ENCODE measurements around the gene SSB. TPM values are rescaled to one million over a fixed set of nuclear protein-coding genes. Genes with fewer than 3 reads are reported as not detected.

Gene SSB
- total RNA-seq, 1 experiment from 2014 or later = 108 TPM

DNA sequence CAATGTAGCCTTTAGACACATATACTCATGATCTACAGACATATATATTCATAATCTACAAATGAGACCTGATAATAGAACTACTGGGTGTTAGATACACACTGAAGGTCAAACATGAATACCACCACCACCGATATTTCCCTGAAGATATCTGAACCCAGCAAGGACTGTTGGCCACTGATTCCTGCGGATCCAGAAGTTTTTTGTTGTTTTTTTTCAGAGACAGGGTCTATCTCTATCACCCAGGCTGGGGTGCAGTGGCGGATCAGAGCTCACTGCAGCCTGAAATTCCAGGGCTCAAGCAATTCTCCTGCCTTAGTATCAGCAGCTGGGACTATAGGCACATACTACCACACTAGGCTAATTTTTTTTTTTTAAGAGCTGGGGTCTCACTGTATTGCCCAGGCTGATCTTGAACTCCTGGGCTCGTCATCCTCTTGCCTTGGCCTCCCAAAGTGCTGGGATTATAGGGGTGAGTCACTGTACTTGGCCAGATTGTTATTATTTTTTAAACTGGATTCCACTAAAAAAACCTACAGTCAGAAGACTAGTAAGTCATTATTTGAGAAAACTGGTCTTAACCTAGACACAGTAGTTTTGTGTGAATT, 24.2 kb downstream of the SSB start:
- no peak overlapping the region for H3K27ac ChIP-seq (ENCODE audit: low read length)

DNA sequence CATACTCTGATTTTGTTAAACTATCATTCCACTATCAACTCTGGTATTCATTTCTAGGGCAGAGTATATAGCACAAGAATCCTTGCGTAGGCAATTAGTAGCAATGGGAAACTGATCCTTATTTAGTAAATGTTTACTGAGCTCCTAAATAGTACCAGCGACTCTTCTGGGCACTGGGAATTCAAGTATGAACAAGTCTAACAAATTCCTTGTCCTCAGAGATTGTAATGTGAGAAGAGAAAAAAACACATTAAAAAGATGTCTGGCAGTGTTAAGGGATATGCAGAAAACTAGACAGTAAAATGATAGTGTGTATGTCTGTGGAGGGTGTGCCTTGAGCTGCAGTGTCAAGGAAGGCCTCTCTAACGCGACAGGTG, 25.3 kb downstream of the SSB start:
- Histone ChIP-seq H3K27me3 (ENCODE audit: low read length) (no peaks in the 10 kb centered on the region), H2AFZ (ENCODE audit: low read length) (peak overlapping the region; percentile 94), H3K27ac (ENCODE audit: low read length) (peak overlapping the region; percentile 54), H3K4me3 (ENCODE audit: low read length) (peak overlapping the region; percentile 78), H3K9me2 (replicated peaks; ENCODE audit: low read length) (no peaks in the 10 kb centered on the region), H3K9me3 (ENCODE audit: low read length) (no peaks in the 10 kb centered on the region), H3K79me2 (ENCODE audit: low read length) (peaks cover 55% of the 10 kb centered on the region), H3K4me2 (ENCODE audit: low read length) (peak overlapping the region; percentile 86), H3K4me1 (ENCODE audit: insufficient read depth, low read length) (peaks cover 47% of the 10 kb centered on the region), H3K9ac (ENCODE audit: low read length) (peak overlapping the region; percentile 86), H3K36me3 (ENCODE audit: low read depth, low read length) (no peaks in the 10 kb centered on the region), H3F3A (ENCODE audit: low read length, unreplicated experiment) (peaks cover 13% of the 10 kb centered on the region), H4K20me1 (ENCODE audit: low read length) (peaks cover 11% of the 10 kb centered on the region)
- ChIA-PET CTCF (interaction anchor here (1.1 to 1.4 kb wide), 2 partner anchors 34 to 54 kb away, joined by 3 to 5 read pairs; no protein-coding TSS in a partner anchor), POLR2A (ENCODE audit: unreplicated experiment) (no interaction called here)
- TF ChIP-seq EZH2 (IDR thresholded peaks at IDR 0.05; ENCODE audit: low read length, unreplicated experiment) = no peak
- BruUV-seq (replicated peaks) = no TSS peak
- no peak; the same call in 1 of the 2 replicates for ATAC-seq
- DNase-seq = no peak
- intact Hi-C loops (cut with micrococcal nuclease) = loop anchor here (1.0 to 2.0 kb wide), 2 partner anchors 53 to 105 kb away; no protein-coding TSS in a partner anchor

More for the DNA sequence above, 24.2 kb downstream of the SSB start:
- Histone ChIP-seq H3K9ac (ENCODE audit: low read length) (no peak overlapping the region), H3K4me3 (ENCODE audit: low read length) (peak overlapping the region; percentile 78), H4K20me1 (ENCODE audit: low read length) (0 out of 2 replicates have a peak, but pooled peaks cover 2% of the 10 kb centered on the region), H3K9me3 (ENCODE audit: low read length) (no peaks in the 10 kb centered on the region), H3K27me3 (ENCODE audit: low read length) (no peaks in the 10 kb centered on the region), H2AFZ (ENCODE audit: low read length) (no peak overlapping the region), H3K4me2 (ENCODE audit: low read length) (peak overlapping the region; percentile 86), H3K36me3 (ENCODE audit: low read depth, low read length) (no peaks in the 10 kb centered on the region), H3K4me1 (ENCODE audit: insufficient read depth, low read length) (peaks cover 53% of the 10 kb centered on the region), H3K79me2 (ENCODE audit: low read length) (peaks cover 46% of the 10 kb centered on the region), H3K9me2 (replicated peaks; ENCODE audit: low read length) (no peaks in the 10 kb centered on the region), H3F3A (ENCODE audit: low read length, unreplicated experiment) (peaks cover 13% of the 10 kb centered on the region)
- DNase-seq = no peak
- ATAC-seq = no peak
- ChIA-PET POLR2A (ENCODE audit: unreplicated experiment) (no interaction called here), CTCF (no interaction called here)
- intact Hi-C loops (cut with micrococcal nuclease) = no loop called here
- no TSS peak for BruUV-seq (replicated peaks)
- TF ChIP-seq, protein P1, sequence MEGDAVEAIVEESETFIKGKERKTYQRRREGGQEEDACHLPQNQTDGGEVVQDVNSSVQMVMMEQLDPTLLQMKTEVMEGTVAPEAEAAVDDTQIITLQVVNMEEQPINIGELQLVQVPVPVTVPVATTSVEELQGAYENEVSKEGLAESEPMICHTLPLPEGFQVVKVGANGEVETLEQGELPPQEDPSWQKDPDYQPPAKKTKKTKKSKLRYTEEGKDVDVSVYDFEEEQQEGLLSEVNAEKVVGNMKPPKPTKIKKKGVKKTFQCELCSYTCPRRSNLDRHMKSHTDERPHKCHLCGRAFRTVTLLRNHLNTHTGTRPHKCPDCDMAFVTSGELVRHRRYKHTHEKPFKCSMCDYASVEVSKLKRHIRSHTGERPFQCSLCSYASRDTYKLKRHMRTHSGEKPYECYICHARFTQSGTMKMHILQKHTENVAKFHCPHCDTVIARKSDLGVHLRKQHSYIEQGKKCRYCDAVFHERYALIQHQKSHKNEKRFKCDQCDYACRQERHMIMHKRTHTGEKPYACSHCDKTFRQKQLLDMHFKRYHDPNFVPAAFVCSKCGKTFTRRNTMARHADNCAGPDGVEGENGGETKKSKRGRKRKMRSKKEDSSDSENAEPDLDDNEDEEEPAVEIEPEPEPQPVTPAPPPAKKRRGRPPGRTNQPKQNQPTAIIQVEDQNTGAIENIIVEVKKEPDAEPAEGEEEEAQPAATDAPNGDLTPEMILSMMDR (conservative IDR thresholded peaks at IDR 0.05; ENCODE audit: low read depth, low read length) = no peak
- TF ChIP-seq EZH2phosphoT487 (IDR thresholded peaks at IDR 0.05; ENCODE audit: borderline replicate concordance, low read length) (no peak), EZH2 (IDR thresholded peaks at IDR 0.05; ENCODE audit: low read length, unreplicated experiment) (no peak)

DNA sequence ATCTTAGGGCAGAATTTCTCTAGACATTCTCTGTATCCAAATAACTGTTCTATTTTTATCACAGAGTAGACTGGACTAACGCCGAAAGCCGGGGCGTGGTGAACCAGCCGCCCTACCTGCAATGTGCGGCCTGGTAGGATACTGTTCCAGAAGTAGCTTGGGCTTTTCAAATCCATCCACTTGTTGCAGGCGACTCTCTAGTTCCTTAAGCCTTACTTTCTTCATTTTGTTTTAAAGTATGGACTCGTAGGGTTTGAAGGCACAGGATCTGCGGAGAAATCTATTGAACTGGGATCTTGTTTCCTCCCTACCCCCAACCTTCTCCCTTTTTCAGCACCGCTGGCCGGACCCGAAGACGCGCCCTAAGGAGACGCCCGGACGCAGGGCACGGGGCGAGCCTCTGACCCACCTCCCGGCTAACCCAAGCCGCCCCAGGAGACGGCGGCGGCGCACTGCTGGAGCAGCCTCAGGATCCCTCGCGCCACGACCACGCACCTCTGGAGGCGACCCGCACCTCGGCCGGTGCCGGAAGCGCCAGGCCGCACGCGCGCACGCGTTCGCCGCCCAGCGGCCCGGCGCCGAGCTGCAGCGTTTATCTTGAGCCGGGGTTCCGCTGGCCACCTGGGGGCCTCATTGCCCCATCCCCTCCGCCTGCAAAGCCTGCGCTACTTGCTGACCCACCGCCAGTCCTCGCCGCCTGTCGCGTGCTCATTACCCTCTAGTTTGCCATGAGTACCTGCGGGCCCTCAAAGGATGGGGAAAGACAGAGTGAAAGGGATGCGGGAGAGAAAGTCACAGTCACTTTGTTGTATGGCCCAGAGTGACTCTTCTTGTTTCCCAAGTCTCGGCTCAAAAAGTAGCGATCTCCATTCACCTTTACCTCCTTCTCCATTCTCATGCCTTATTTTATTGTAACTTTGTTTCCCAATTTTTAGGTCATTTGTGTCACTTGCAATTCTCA, 26.0 kb downstream of the SSB start, which contains the start of gene METTL5:
METTL5 (minus strand) TSS at position 533 of the 961 bp plus-strand sequence; CDS start at position 225, 308 bp downstream.
- Histone ChIP-seq H3K36me3 (ENCODE audit: low read depth, low read length) (no peaks in the 10 kb centered on the region), H4K20me1 (ENCODE audit: low read length) (peaks cover 13% of the 10 kb centered on the region), H3K9me2 (replicated peaks; ENCODE audit: low read length) (no peaks in the 10 kb centered on the region), H3K9ac (ENCODE audit: low read length) (peak within 1 kb of the TSS; percentile 86), H3K4me2 (ENCODE audit: low read length) (peak within 1 kb of the TSS; percentile 86), H3K4me3 (ENCODE audit: low read length) (peak within 1 kb of the TSS; percentile 78), H3K79me2 (ENCODE audit: low read length) (peaks cover 62% of the 10 kb centered on the region), H2AFZ (ENCODE audit: low read length) (peak within 1 kb of the TSS; percentile 94), H3F3A (ENCODE audit: low read length, unreplicated experiment) (peaks cover 8% of the 10 kb centered on the region), H3K27ac (ENCODE audit: low read length) (peak within 1 kb of the TSS; percentile 54), H3K27me3 (ENCODE audit: low read length) (no peaks in the 10 kb centered on the region), H3K9me3 (ENCODE audit: low read length) (no peaks in the 10 kb centered on the region), H3K4me1 (ENCODE audit: insufficient read depth, low read length) (peaks cover 43% of the 10 kb centered on the region)
- peak; percentile 86 for DNase-seq
- peak; percentile 50 for ATAC-seq
- TF ChIP-seq, protein P1 (conservative IDR thresholded peaks at IDR 0.05; ENCODE audit: low read depth, low read length) = peak; percentile 98
- TF ChIP-seq EZH2phosphoT487 (IDR thresholded peaks at IDR 0.05; ENCODE audit: borderline replicate concordance, low read length) = no peak
- CTCF ChIA-PET = interaction anchor here (0.6 to 1.4 kb wide), 4 partner anchors 35 to 303 kb away, joined by 3 to 6 read pairs (median 4); no protein-coding TSS in a partner anchor
- intact Hi-C loops (cut with micrococcal nuclease) = loop anchor here (1.0 to 2.0 kb wide), 2 partner anchors 53 to 104 kb away; no protein-coding TSS in a partner anchor
- POLR2A ChIA-PET (ENCODE audit: unreplicated experiment) = no interaction called here
- TSS peak; percentile 62 for BruUV-seq (replicated peaks)

Measured in PC-3 (cell line).